A549 (cell line): ENCODE measurements around the gene UGT1A4. TPM values are rescaled to one million over a fixed set of nuclear protein-coding genes. Genes with fewer than 3 reads are reported as not detected.

Source experiments
- ATAC-seq, 2 experiments: fragments of 200-7000 bp in 1 of 2; fragments of >200 bp in 1 of 2; cut with Nextera tagmentation in 1 of 2; cut with Tn5 transposase in 1 of 2; 3 replicates each; pipeline versions ENCODE4 v1.8.0 to v1.9.1; 2018 to 2020; ENCODE audit warnings: mild to moderate bottlenecking in 1 of 2, moderate library complexity in 1 of 2
- CTCF ChIA-PET: fragments of 300-600 bp; sonication (Branson Sonifier 250); formaldehyde crosslinking; extraction: SDS; loops from one replicate; lab custom pipeline; 2021; ENCODE audit warnings: antibody characterized with exemption, inconsistent platforms; lab: Yijun Ruan, JAX
- POLR2A ChIA-PET: fragments of 350-600 bp; formaldehyde crosslinking; extraction: SDS; loops from one replicate; lab custom pipeline; 2021; ENCODE audit warnings: antibody characterized with exemption, inconsistent platforms; lab: Yijun Ruan, JAX
- DNase-seq, 2 experiments: peaks; one replicate each; pipeline versions ENCODE4 v3.0.0 to v3.0.0-alpha.2; 2011 to 2016; ENCODE audit warnings: low read depth in 1 of 2, low spot score in 1 of 2
- FAIRE-seq: peaks from 2 replicates; lab custom pipeline; 2011; peaks lifted over from hg19 to GRCh38; lab: Jason Lieb, UNC
- H3K27ac ChIP-seq, 2 experiments: fragments of >200 bp; sonication (Bioruptor Twin); formaldehyde crosslinking; 3 replicates each; pipeline ENCODE4 v1.5.1; 2016 to 2017
- H3K4me1 ChIP-seq: fragments of >200 bp; sonication (Bioruptor Twin); formaldehyde crosslinking; 3 replicates; pipeline ENCODE4 v1.6.1; 2016
- H3K4me2 ChIP-seq: fragments of >200 bp; sonication (Bioruptor Twin); formaldehyde crosslinking; 3 replicates; pipeline ENCODE4 v1.6.1; 2016
- H3K4me3 ChIP-seq: fragments of >200 bp; sonication (Bioruptor Twin); formaldehyde crosslinking; 3 replicates; pipeline ENCODE4 v1.5.1; 2016
- H3K9me3 ChIP-seq: fragments of >200 bp; sonication (Bioruptor Twin); formaldehyde crosslinking; 3 replicates; pipeline ENCODE4 v1.6.1; 2016
- BHLHE40 ChIP-seq: IDR thresholded peaks from 2 replicates; pipeline ENCODE4 v1.6.1; 2012; ENCODE audit warnings: low read depth, low read length, inconsistent platforms
- CBX2 ChIP-seq: fragments of 200-600 bp; sonication (generic); IDR thresholded peaks from 2 replicates; pipeline ENCODE4 v1.6.1; 2016; ENCODE audit warnings: low read depth, mild to moderate bottlenecking, borderline replicate concordance
- CBX8 ChIP-seq: fragments of 200-600 bp; sonication (generic); IDR thresholded peaks from 2 replicates; pipeline ENCODE4 v1.6.1; 2016
- EP300 ChIP-seq, 2 experiments: fragments of >200 bp; sonication (Bioruptor Twin); formaldehyde crosslinking; IDR thresholded peaks; 2 replicates in 1 of 2; 3 replicates in 1 of 2; pipeline ENCODE4 v1.6.1; 2016 to 2017
- ESRRA ChIP-seq: fragments of 150-350 bp; IDR thresholded peaks from 2 replicates; pipeline ENCODE4 v1.6.1; 2014; ENCODE audit warnings: mild to moderate bottlenecking, low read length, borderline replicate concordance
- FOXS1 ChIP-seq: fragments of 250-450 bp; sonication (Bioruptor Pico); IDR thresholded peaks from 2 replicates; pipeline ENCODE4 v1.5.0; 2020; ENCODE audit warnings: mild to moderate bottlenecking, moderate library complexity
- HEYL ChIP-seq: fragments of 250-450 bp; sonication (Bioruptor Pico); IDR thresholded peaks from 2 replicates; pipeline ENCODE4 v1.8.0; 2021; ENCODE audit warnings: mild to moderate bottlenecking, moderate library complexity
- HOXB5 ChIP-seq: fragments of 250-450 bp; sonication (Bioruptor Pico); IDR thresholded peaks from 2 replicates; pipeline ENCODE4 v1.5.0; 2020; ENCODE audit warnings: mild to moderate bottlenecking, moderate library complexity
- JUN ChIP-seq, 2 experiments: fragments of >200 bp; sonication (Bioruptor Twin); formaldehyde crosslinking; IDR thresholded peaks; 2 replicates in 1 of 2; 3 replicates in 1 of 2; pipeline ENCODE4 v1.6.1; 2016 to 2017
- JUNB ChIP-seq: fragments of >200 bp; sonication (Bioruptor Twin); formaldehyde crosslinking; IDR thresholded peaks from 2 replicates; pipeline ENCODE4 v1.6.1; 2016
- MAZ ChIP-seq: fragments of 150-350 bp; IDR thresholded peaks from 2 replicates; pipeline ENCODE4 v1.6.1; 2014; ENCODE audit warnings: antibody characterized with exemption, low read depth, low read length, borderline replicate concordance
- NPAS2 ChIP-seq: fragments of 250-450 bp; sonication (Bioruptor Pico); IDR thresholded peaks from 2 replicates; pipeline ENCODE4 v1.8.0; 2022; ENCODE audit warnings: mild to moderate bottlenecking, moderate library complexity, borderline replicate concordance
- POLR2AphosphoS2 ChIP-seq: conservative IDR thresholded peaks from 2 replicates; pipeline ENCODE4 v1.6.1; 2012; ENCODE audit warnings: low read length, improper control_type of control experiment, inconsistent platforms
- RAD21 ChIP-seq, 2 experiments: fragments of >200 bp in 1 of 2; sonication (Bioruptor Twin) in 1 of 2; formaldehyde crosslinking in 1 of 2; IDR thresholded peaks in 1 of 2; conservative IDR thresholded peaks in 1 of 2; 2 replicates in 1 of 2; 3 replicates in 1 of 2; pipeline ENCODE4 v1.6.1; 2012 to 2018; ENCODE audit warnings: inconsistent platforms in 1 of 2
- RFX5 ChIP-seq: fragments of 450-650 bp; IDR thresholded peaks from 2 replicates; pipeline ENCODE4 v1.7.1; 2014; ENCODE audit warnings: antibody characterized with exemption, mild to moderate bottlenecking, moderate library complexity
- RNF2 ChIP-seq: fragments of 200-600 bp; sonication (generic); IDR thresholded peaks from 2 replicates; pipeline ENCODE4 v1.6.1; 2016; ENCODE audit warnings: low read depth, mild to moderate bottlenecking, antibody characterized with exemption, moderate library complexity, borderline replicate concordance
- TFCP2L1 ChIP-seq: fragments of 250-450 bp; sonication (Bioruptor Pico); IDR thresholded peaks from 2 replicates; pipeline ENCODE4 v1.5.0; 2021; ENCODE audit warnings: mild to moderate bottlenecking
- ZC3H11A ChIP-seq: fragments of 450-650 bp; IDR thresholded peaks from 2 replicates; pipeline ENCODE4 v1.6.1; 2014; ENCODE audit warnings: antibody characterized with exemption, mild to moderate bottlenecking
- ZNF302 ChIP-seq: fragments of 250-450 bp; sonication (Bioruptor Pico); IDR thresholded peaks from 2 replicates; pipeline ENCODE4 v1.9.0; 2021; ENCODE audit warnings: inconsistent platforms, mild to moderate bottlenecking, moderate library complexity
- WGBS: methylation state at CpG from one replicate; pipeline ENCODE4 v1.1.6; 2017; ENCODE audit errors: missing lambda C conversion rate; 5-methylcytosine and 5-hydroxymethylcytosine counted together
- polyA plus RNA-seq, 4 experiments: library from polyadenylated mRNA; depleted of rRNA in 3 of 4; stranded (reverse); fragments of >200 nt; fragmentation: RNase III in 1 of 4; extraction: RNeasy Plus Mini Kit Qiagen cat#74134 plus additional on column Dnase treatment in 1 of 4; gene quantifications; 2 replicates in 3 of 4; 3 replicates in 1 of 4; pipeline ENCODE4 v1.2.3, GENCODE V29; 2011 to 2017
- TF ChIP-seq, protein P1 (sequence below): fragments of 150-350 bp; IDR thresholded peaks from 2 replicates; pipeline ENCODE4 v1.6.1; 2014; ENCODE audit warnings: low read depth, mild to moderate bottlenecking, low read length
- TF ChIP-seq, protein P2 (sequence below): fragments of 450-650 bp; IDR thresholded peaks from 2 replicates; pipeline ENCODE4 v1.6.1; 2014; ENCODE audit warnings: antibody characterized with exemption
- TF ChIP-seq, protein P3 (sequence below): fragments of 250-450 bp; sonication (Bioruptor Pico); IDR thresholded peaks from 2 replicates; pipeline ENCODE4 v1.5.0; 2020; ENCODE audit warnings: low read depth, mild to moderate bottlenecking, moderate library complexity
- TF ChIP-seq, protein P4 (sequence below): fragments of >200 bp; sonication (Bioruptor Twin); formaldehyde crosslinking; IDR thresholded peaks from 2 replicates; pipeline ENCODE4 v1.6.1; 2016
- TF ChIP-seq, protein P5 (sequence below): fragments of >200 bp; sonication (Bioruptor Twin); formaldehyde crosslinking; IDR thresholded peaks from 3 replicates; pipeline ENCODE4 v1.5.1; 2016

Gene UGT1A4
- polyA plus RNA-seq, 2 of the 4 experiments (the other 2 are of a cell fraction) = 0.13 to 0.14 TPM

DNA sequence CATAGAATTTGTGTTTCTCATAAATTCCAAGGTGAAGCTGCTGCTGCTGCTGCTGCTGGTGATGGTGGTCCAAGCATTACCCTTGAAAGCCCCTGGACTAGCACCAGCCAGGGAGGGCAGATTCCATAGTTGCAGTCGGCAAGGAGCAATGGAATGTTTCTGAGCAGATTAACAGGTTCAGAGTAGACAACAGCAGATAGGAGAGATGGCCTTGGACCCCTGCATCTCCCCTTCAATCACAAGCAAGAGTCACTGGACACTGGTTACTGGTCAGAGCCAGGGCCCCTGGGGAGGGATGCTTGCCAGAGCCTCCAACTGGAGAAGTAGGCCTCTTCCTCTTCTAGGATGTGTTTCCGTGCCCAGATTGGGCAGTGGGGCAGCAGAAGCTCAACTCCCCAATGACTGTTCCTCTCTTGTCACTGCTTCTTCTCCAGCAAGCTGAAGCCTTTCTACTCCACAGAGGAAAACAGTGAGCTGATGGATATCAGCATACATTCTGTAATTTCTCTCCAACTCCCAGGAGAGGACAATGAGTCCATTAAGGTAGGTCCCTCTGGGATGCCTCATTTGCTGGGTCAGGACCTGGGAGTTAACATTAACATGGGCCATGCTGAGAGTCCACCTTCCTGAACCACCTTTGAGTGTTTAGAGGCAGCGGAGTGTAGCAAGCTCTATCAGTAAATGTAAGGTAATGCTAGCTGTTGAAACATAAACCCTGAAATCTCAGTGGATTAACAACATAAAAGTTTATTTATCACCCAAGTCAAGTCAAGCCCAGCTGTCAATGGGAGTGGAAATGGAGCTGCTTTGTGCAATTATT is 94.9 kb downstream of the UGT1A4 start (continued):
- no peak for TF ChIP-seq HOXB5 (CRISPR knock-in tag)
- TF ChIP-seq, protein P1, sequence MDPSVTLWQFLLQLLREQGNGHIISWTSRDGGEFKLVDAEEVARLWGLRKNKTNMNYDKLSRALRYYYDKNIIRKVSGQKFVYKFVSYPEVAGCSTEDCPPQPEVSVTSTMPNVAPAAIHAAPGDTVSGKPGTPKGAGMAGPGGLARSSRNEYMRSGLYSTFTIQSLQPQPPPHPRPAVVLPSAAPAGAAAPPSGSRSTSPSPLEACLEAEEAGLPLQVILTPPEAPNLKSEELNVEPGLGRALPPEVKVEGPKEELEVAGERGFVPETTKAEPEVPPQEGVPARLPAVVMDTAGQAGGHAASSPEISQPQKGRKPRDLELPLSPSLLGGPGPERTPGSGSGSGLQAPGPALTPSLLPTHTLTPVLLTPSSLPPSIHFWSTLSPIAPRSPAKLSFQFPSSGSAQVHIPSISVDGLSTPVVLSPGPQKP = no peak
- TF ChIP-seq CBX8 = no peak
- no peak for TF ChIP-seq BHLHE40
- TF ChIP-seq HEYL (CRISPR knock-in tag) = no peak
- TF ChIP-seq RFX5 = no peak
- no peak for TF ChIP-seq JUNB
- TF ChIP-seq CBX2 = no peak
- no peak for TF ChIP-seq ZNF302 (CRISPR knock-in tag)
- no peak for TF ChIP-seq POLR2AphosphoS2

DNA sequence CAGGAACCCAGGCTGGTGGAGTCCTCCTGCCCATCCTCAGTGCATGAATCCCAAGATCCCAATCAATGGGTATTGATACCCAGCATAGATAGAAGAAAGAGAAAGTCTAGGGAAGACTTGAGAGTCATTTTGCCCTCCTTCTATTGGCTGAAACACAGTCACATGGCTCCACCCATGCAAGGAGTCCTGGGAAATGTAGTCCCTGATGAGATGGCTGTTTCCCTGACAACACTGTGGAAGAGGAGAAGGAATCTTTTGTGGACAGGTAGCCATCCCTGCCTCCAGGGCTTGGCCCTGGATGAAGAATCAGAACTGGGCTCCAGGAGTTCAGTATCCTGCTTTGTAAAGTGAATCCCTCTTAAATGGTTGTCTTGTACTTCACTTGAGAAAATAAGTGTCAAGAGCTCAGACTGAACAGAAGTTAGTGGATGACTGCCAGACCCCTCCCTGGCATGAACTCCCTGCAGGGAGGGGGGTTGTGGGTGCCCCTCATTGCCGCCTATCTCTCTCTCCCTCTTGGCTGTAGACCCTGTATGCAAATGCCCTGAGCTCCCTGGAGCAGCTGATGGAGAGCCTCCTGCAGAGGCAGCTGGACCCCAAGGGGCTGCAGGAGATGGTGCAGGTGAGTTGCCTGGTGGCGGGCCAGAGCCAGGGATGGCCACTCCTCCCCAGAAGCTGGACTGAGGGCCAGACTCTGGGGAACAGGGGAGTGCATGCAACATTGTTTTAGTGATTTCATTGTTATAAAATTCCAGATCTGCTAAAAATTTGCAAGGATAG is 95.7 kb downstream of the UGT1A4 start:
- H3K4me2 ChIP-seq = no peak overlapping the region
- WGBS = 100% methylated on average over 2 of the region's 2 CpGs
- DNase-seq = peak; percentile 44 to 52
- no peaks in the 10 kb centered on the region for H3K9me3 ChIP-seq
- peak; percentile 43 to 78; a peak in 4 of 6 replicates for ATAC-seq
- H3K4me1 ChIP-seq = peaks cover 19% of the 10 kb centered on the region
- no peak for TF ChIP-seq JUN (IDR thresholded peaks at IDR 0.05)
- no peak for TF ChIP-seq ZC3H11A
- TF ChIP-seq, protein P2, sequence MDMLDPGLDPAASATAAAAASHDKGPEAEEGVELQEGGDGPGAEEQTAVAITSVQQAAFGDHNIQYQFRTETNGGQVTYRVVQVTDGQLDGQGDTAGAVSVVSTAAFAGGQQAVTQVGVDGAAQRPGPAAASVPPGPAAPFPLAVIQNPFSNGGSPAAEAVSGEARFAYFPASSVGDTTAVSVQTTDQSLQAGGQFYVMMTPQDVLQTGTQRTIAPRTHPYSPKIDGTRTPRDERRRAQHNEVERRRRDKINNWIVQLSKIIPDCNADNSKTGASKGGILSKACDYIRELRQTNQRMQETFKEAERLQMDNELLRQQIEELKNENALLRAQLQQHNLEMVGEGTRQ = peak; percentile 72
- TF ChIP-seq, protein P3, sequence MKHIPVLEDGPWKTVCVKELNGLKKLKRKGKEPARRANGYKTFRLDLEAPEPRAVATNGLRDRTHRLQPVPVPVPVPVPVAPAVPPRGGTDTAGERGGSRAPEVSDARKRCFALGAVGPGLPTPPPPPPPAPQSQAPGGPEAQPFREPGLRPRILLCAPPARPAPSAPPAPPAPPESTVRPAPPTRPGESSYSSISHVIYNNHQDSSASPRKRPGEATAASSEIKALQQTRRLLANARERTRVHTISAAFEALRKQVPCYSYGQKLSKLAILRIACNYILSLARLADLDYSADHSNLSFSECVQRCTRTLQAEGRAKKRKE (CRISPR knock-in tag) = no peak
- peak overlapping the region in 1 of 2 experiments; percentile 31; a peak in 3 of 6 replicates for H3K27ac ChIP-seq
- H3K4me3 ChIP-seq = no peak overlapping the region
- POLR2A ChIA-PET = no interaction called here
- no peak for FAIRE-seq
- CTCF ChIA-PET = interaction anchor here (0.7 to 1.0 kb wide), 3 partner anchors 18 to 371 kb away, joined by 3 to 4 read pairs (median 3); no protein-coding TSS in a partner anchor

DNA sequence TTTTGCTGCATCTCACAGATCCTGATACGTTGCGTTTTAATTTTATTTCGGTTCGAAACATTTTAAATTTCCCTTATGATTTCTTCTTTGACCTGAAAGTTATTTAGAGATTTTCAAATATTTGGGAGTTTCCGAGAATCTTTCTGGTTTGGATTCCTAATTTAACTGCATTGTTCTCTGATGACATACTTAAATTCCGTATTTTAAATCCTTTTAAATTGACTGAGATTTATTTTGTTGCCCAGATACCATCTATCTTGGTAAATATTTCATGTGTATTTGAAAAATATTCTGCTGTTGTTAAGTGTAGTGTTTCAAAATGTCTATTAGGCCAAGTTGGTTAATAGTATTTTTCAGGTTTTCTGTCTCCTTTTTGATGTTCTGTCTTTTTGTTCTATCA is 97.3 kb downstream of the UGT1A4 start:
- CTCF ChIA-PET = no interaction called here
- Histone ChIP-seq H3K4me2 (no peak overlapping the region), H3K4me3 (no peak overlapping the region), H3K27ac (no peak overlapping the region), H3K9me3 (no peaks in the 10 kb centered on the region), H3K4me1 (peaks cover 24% of the 10 kb centered on the region)
- ATAC-seq (no peak), DNase-seq (no peak), FAIRE-seq (no peak)
- WGBS = 84% methylated on average over 6 of the region's 6 CpGs
- no peak for TF ChIP-seq EP300 (IDR thresholded peaks at IDR 0.05)
- TF ChIP-seq MAZ = no peak
- no peak for TF ChIP-seq FOXS1
- TF ChIP-seq, protein P3 (CRISPR knock-in tag) = no peak
- TF ChIP-seq, protein P4, sequence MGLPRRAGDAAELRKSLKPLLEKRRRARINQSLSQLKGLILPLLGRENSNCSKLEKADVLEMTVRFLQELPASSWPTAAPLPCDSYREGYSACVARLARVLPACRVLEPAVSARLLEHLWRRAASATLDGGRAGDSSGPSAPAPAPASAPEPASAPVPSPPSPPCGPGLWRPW = no peak
- TF ChIP-seq TFCP2L1 (CRISPR knock-in tag) = no peak
- no peak for TF ChIP-seq CBX2
- no peak for TF ChIP-seq ESRRA
- TF ChIP-seq, protein P1 = no peak
- no peak for TF ChIP-seq POLR2AphosphoS2
- no peak for TF ChIP-seq CBX8
- TF ChIP-seq, protein P5, sequence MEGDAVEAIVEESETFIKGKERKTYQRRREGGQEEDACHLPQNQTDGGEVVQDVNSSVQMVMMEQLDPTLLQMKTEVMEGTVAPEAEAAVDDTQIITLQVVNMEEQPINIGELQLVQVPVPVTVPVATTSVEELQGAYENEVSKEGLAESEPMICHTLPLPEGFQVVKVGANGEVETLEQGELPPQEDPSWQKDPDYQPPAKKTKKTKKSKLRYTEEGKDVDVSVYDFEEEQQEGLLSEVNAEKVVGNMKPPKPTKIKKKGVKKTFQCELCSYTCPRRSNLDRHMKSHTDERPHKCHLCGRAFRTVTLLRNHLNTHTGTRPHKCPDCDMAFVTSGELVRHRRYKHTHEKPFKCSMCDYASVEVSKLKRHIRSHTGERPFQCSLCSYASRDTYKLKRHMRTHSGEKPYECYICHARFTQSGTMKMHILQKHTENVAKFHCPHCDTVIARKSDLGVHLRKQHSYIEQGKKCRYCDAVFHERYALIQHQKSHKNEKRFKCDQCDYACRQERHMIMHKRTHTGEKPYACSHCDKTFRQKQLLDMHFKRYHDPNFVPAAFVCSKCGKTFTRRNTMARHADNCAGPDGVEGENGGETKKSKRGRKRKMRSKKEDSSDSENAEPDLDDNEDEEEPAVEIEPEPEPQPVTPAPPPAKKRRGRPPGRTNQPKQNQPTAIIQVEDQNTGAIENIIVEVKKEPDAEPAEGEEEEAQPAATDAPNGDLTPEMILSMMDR = no peak
- TF ChIP-seq RAD21 (conservative IDR thresholded peaks at IDR 0.05 in 1 of 2, IDR thresholded peaks at IDR 0.05 in 1 of 2) = no peak
- no peak for TF ChIP-seq NPAS2
- TF ChIP-seq RNF2 = no peak
- POLR2A ChIA-PET = no interaction called here
